Activated naive CD8-positive, alpha-beta T cell treated with anti-CD3 and anti-CD28 coated beads for 36 hours (primary cell): ENCODE measurements around the gene HNF1B. TPM values are rescaled to one million over a fixed set of nuclear protein-coding genes. Genes with fewer than 3 reads are reported as not detected.

ENCODE experiments used
- DNase-seq: peaks from one replicate; pipeline ENCODE4 v3.0.0; 2021
- H3K27ac Mint-ChIP-seq: one replicate; pipeline ENCODE4 v1.8.0; 2022; ENCODE audit warnings: mild to moderate bottlenecking, moderate library complexity, mixed read lengths
- H3K27me3 Mint-ChIP-seq: one replicate; pipeline ENCODE4 v1.8.0; 2022; ENCODE audit warnings: mild to moderate bottlenecking, mixed read lengths
- H3K36me3 Mint-ChIP-seq: one replicate; pipeline ENCODE4 v1.8.0; 2021; ENCODE audit warnings: mild to moderate bottlenecking, mixed read lengths
- H3K4me1 Mint-ChIP-seq: one replicate; pipeline ENCODE4 v1.8.0; 2021; ENCODE audit warnings: mixed read lengths
- H3K4me3 Mint-ChIP-seq: one replicate; pipeline ENCODE4 v1.8.0; 2022; ENCODE audit warnings: mild to moderate bottlenecking, moderate library complexity, mixed read lengths
- H3K9me3 Mint-ChIP-seq: one replicate; pipeline ENCODE4 v1.8.0; 2022; ENCODE audit warnings: mixed read lengths
- total RNA-seq, 2 experiments: library from RNA; stranded (reverse); gene quantifications; one replicate each; pipeline ENCODE4 v1.2.3, GENCODE V29; 2021

The HNF1B gene
- total RNA-seq, 2 experiments from 2014 or later: 2.3 to 3.2 TPM

DNA sequence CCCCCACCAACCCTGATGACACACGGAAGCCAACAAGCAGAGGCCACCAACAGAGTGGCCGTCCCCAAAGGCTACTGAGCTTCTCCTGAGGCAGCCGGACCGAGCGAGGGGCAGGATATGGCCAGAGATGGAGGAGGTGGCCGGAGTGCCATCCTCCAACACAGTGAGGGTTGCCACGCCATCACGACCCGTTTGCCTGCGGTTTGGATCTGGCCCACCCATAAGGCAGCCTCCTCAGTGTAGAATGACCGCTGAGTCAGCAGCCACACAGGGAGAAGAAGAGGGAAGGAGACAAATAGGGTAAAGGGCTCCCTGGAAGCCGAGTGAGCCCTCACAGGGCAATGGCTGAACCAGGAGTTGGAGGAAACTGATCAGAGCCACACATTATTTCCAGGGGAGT is 13.8 kb downstream of the HNF1B start:
- Mint-ChIP-seq H3K27ac (no peak overlapping the region), H3K4me3 (no peak overlapping the region), H3K36me3 (no peaks in the 10 kb centered on the region), H3K9me3 (no peaks in the 10 kb centered on the region), H3K4me1 (no peaks in the 10 kb centered on the region), H3K27me3 (no peaks in the 10 kb centered on the region)
- no peak for DNase-seq

DNA sequence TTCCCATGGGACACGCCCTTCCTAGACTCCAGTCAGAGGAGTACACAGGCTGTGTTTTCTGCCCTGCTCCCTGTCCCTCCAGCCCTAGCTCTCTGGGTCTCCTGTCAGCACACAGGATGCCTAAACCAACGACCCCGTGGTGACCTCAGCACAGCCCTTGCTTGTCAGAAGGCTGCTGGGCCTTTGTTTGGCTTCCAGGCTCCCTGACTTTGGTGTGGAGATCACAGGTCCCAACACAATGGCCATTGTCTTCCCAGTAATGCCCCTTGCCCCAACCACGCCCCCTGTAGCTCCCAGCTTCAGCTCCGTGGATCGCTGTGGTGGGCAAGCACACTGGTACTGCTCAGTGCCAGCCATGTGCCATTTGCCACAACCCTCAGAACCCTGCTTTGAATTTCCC is 15.0 kb downstream of the HNF1B start:
- DNase-seq: no peak
- Mint-ChIP-seq H3K9me3 (no peaks in the 10 kb centered on the region), H3K4me1 (no peaks in the 10 kb centered on the region), H3K36me3 (no peaks in the 10 kb centered on the region), H3K27ac (no peak overlapping the region), H3K4me3 (no peak overlapping the region), H3K27me3 (no peaks in the 10 kb centered on the region)

DNA sequence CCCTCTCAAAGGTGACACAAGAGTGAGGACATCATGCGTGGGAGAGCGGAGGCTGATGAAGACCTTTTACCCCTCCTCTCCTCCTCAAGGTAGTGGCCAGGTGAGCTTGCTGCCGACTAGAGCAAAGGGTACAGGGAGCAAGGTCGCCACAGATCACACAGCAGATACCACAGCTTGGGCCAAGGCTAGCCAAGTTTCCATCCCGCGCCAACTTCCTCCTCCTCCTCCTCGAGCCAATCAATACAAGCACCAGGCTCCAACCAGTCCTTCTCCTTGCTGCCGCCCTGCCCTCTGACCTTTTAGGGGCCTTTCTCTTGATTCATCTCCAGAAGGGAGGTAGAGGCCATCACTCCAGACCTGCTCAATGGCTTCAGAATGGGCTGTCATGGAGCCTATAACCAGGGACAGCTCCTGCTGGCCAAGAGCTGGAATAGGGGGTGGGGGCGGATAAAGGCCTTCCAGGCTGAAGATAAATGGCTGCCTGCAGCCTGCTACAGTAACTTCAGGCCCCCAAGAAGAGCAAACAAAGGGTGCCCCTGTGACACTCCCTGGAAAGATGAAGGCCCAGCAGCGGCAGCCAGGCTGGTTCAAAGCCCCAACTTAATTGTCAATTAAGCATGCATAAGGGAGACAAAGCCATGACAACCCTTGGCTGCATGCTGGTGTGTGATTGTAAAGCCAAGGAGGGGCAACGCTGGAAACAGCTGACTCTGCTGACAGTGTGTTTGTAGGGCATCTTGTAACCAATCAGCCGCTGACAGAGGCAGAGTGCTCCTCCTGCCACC is 17.8 kb downstream of the HNF1B start:
- H3K4me1 Mint-ChIP-seq: no peaks in the 10 kb centered on the region
- H3K27ac Mint-ChIP-seq: no peak overlapping the region
- no peaks in the 10 kb centered on the region for H3K27me3 Mint-ChIP-seq
- no peaks in the 10 kb centered on the region for H3K9me3 Mint-ChIP-seq
- H3K4me3 Mint-ChIP-seq: no peak overlapping the region
- H3K36me3 Mint-ChIP-seq: no peaks in the 10 kb centered on the region
- no peak for DNase-seq

DNA sequence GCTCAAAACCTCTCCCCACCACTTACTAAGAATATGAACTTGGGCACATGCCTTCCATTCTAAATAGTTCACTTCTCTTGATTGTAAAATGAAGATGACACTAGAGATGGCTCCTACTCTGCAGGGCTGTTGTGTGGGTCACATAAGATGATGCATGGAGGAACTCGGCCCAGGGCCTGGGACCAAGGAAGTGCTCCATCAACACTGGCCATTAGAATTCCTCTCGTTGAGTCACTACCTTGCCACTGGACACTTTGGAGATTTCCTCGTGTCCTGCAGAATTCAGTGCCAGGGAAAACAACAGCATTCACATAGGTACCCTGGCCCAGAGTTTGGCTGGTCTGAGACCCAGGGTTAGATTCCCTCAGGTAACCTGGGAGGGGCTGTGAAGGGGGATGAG is 18.6 kb downstream of the HNF1B start:
- DNase-seq: no peak
- Mint-ChIP-seq H3K9me3 (no peaks in the 10 kb centered on the region), H3K4me1 (peaks cover 2% of the 10 kb centered on the region), H3K27me3 (no peaks in the 10 kb centered on the region), H3K36me3 (no peaks in the 10 kb centered on the region), H3K27ac (no peak overlapping the region), H3K4me3 (no peak overlapping the region)

DNA sequence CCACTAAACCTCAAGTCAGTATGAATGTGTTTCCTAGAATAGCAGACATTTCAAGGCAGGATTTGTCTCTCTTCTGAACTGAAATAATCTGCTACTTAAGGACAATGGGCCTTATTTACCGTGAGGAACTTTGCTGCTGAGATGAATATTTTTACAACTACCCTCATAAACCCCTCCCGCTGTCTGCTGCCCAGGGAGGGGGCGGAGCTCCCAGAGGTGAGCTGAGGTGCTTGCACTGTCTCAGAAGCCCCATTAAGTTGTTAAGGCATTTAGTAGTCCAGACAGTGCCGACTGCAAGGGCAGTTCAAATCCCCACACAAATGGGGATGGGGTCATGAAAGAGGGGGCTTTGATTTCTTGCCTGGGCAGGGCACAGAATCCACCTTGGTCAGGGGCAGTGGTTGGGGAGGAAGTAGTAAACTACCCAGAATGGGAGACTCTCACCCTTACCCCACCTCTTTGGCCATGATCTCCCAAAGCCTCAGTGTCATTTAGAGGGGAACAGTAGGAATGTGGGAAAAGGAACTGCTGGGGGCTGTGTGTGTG is 19.2 kb downstream of the HNF1B start:
- Mint-ChIP-seq H3K4me1 (peaks cover 2% of the 10 kb centered on the region), H3K27me3 (no peaks in the 10 kb centered on the region), H3K9me3 (no peaks in the 10 kb centered on the region), H3K27ac (no peak overlapping the region), H3K4me3 (no peak overlapping the region), H3K36me3 (no peaks in the 10 kb centered on the region)
- DNase-seq: no peak

DNA sequence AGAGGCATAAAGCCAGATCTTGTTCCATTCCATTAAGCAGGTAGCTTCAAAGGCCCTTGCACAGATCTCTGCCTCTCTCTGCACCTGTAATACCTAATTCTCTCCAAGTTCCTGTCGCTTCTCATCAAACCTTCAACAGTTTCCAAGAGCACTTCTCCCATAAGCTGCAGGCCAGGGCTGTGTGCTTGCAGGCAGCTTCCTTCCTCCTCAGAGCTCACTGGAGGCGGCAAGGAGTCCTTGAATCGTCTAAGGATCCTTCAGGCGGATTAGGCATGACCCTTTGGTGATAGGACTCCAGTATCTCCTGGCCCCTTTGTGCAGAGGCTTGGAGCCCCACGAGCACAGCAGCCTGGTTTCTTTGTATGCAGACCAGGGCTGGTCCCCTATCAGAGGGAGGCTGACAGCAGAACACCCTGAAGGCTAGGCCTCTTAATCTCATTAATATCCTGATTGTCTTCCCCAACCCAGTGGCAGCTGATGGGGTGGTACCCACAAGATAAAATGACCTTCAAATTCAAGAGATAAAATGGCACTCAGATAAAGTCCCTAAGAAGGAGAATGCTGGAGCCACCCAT is 19.8 kb downstream of the HNF1B start:
- Mint-ChIP-seq H3K27ac (no peak overlapping the region), H3K9me3 (no peaks in the 10 kb centered on the region), H3K36me3 (no peaks in the 10 kb centered on the region), H3K4me1 (peaks cover 2% of the 10 kb centered on the region), H3K27me3 (no peaks in the 10 kb centered on the region), H3K4me3 (no peak overlapping the region)
- no peak for DNase-seq

DNA sequence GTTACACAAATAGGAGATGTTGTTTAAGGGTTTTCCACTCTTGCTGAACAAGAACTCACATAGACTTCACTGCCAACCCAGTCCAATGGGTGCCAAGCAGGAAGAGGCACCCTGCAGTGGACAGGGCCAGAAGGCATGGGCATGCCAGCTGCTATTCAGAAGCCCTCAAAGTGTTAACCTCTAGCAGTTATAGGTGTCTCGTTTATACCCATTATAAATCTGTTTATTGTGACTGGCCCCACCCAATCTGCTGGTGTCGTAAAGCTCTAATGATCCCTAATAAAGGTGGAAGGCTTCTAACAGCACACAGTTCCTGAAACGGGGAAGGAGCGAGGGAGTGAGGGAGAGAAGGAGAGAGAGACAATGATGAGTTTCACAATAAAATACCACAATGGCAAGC is 23.9 kb downstream of the HNF1B start:
- H3K4me1 Mint-ChIP-seq: peaks cover 15% of the 10 kb centered on the region
- H3K4me3 Mint-ChIP-seq: no peak overlapping the region

DNA sequence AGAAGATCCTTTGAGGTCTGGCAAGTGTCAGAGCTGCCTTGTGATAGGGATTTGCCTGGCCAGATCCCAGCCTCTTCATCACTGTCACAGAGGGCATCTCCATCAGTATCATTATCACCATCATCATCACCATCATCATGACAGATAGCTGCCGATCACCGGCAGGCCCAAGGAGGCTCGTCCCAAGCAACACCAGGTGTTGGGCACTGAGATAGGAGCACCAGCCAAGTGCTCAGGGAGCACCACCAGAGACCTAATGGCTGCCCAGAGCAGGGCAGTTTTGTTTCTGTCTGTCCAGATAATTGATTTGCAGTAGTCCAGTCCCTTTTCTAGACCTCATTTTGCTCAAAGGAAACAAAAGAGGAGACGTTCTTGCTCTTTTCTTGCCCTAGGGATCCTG is 25.0 kb downstream of the HNF1B start:
- DNase-seq: no peak
- Mint-ChIP-seq H3K9me3 (no peaks in the 10 kb centered on the region), H3K36me3 (no peaks in the 10 kb centered on the region), H3K27ac (peak overlapping the region; percentile 8), H3K4me3 (no peak overlapping the region), H3K4me1 (peaks cover 15% of the 10 kb centered on the region), H3K27me3 (no peaks in the 10 kb centered on the region)

More for the DNA sequence above, 23.9 kb downstream of the HNF1B start:
- Mint-ChIP-seq H3K27me3 (no peaks in the 10 kb centered on the region), H3K9me3 (no peaks in the 10 kb centered on the region), H3K36me3 (no peaks in the 10 kb centered on the region), H3K27ac (no peak overlapping the region)
- DNase-seq: no peak

DNA sequence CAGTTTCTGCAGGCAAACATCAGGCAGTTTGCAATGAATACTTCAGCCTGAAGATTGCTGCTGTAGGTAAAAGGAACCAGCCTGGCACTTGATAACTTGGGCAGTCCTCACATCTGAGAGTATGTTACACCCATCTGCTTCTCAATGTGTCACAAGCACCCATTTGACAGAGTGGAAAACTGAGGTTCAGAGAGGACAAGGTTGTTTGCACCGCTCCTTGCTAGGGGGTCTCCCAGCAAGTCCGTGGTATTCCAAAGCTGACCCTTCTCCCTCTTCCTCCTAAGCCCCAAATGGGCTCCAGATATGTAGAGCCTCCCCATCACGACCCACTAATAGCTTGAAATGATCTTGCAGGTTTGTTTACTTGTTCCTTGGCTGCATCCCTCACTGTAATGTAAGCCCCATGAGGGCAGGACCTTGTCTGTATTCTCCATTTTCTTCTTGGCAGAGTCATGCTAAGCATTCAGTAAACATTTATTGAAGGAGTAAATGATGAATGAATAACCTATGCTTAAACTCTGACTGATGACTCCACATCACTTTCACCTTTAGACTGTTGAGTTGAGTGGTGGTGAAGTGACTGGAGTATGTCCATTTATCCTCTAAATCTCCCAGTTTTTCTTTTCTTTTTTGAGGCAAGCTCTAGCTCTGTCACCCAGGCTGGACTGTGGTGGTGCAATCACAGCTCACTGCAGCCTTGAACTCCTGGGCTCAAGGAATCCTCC is 26.4 kb downstream of the HNF1B start:
- no peaks in the 10 kb centered on the region for H3K36me3 Mint-ChIP-seq
- H3K27me3 Mint-ChIP-seq: no peaks in the 10 kb centered on the region
- H3K27ac Mint-ChIP-seq: no peak overlapping the region
- no peaks in the 10 kb centered on the region for H3K9me3 Mint-ChIP-seq
- no peak for DNase-seq
- H3K4me3 Mint-ChIP-seq: no peak overlapping the region
- H3K4me1 Mint-ChIP-seq: peaks cover 15% of the 10 kb centered on the region

DNA sequence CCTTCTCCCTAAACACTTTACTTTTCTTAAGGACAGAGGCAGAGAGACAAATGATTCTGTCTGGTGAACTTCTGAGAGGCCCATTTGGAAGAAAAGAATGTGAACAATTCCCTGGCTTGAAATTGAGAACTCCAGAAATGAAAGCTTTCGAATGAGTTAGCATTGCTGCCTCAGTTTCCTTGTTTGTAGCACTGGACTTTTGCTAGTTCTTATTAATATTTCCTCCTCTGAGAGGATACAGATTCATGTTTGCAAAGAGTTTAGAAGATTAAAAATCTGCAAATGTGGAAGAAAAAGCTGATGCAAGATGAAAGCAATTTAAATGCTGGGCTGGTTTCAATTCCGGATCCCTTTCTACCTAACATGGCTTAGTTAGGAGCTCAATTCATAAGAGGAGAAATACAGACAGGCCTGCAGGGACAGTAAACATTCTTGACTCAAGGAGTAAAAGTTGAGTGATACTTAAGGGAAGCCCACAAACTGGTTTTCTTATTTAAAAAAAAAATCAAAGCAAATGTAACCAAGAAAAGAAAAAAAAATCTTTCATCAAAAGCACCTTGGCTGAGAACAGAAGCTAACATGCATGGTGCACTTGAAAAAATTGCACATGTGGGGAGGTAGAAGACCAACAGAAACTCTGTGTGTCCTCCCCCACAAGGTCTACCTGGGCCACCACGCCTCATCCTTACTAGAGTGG is 27.1 kb downstream of the HNF1B start:
- Mint-ChIP-seq H3K27ac (peak overlapping the region; percentile 70), H3K27me3 (no peaks in the 10 kb centered on the region), H3K9me3 (no peaks in the 10 kb centered on the region), H3K4me1 (peaks cover 15% of the 10 kb centered on the region), H3K4me3 (no peak overlapping the region), H3K36me3 (no peaks in the 10 kb centered on the region)
- DNase-seq: no peak

DNA sequence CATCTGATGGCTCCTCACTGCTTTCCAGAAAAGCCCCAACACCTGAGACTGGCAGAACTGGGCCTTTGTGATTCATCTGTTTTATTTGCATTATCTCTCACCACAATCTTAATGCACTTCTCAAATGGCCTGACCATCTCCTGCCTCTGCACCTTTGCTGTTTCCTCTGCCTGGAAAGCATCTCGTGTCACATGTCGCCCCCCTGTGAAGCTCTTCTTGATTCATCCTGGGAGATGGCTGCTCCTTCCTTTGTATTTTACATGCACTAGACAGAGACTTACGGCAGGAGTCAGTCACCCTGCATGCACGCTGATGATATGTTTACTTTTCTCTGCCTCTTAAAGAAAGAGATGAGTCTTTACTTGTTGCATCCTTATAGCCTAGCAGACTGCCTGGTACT is 30.0 kb downstream of the HNF1B start:
- no peak overlapping the region for H3K4me3 Mint-ChIP-seq
- no peak overlapping the region for H3K27ac Mint-ChIP-seq
- H3K36me3 Mint-ChIP-seq: peaks cover 2% of the 10 kb centered on the region
- peaks cover 19% of the 10 kb centered on the region for H3K27me3 Mint-ChIP-seq
- peaks cover 14% of the 10 kb centered on the region for H3K4me1 Mint-ChIP-seq
- no peak for DNase-seq
- no peaks in the 10 kb centered on the region for H3K9me3 Mint-ChIP-seq

DNA sequence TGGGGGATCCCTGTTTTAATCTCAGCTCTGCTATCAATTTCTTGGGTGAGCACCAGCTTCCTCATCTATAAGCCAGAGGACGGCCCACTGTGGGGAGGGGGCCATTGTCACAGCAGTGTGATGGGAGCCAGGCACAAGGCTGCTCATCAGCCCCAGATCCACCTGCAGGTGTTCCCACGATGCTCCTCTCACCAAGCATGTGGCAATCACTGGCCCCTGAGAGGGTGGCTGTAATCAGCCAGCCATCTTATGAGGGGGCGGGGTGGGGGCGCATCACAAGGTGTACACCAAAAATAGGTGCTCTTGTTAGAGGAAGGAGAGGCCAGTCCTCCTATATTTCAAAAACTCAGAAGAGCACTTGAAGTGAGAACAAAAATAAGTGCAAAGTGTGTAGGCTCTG is 31.2 kb downstream of the HNF1B start:
- Mint-ChIP-seq H3K9me3 (no peaks in the 10 kb centered on the region), H3K36me3 (peaks cover 2% of the 10 kb centered on the region), H3K27me3 (peaks cover 28% of the 10 kb centered on the region)

DNA sequence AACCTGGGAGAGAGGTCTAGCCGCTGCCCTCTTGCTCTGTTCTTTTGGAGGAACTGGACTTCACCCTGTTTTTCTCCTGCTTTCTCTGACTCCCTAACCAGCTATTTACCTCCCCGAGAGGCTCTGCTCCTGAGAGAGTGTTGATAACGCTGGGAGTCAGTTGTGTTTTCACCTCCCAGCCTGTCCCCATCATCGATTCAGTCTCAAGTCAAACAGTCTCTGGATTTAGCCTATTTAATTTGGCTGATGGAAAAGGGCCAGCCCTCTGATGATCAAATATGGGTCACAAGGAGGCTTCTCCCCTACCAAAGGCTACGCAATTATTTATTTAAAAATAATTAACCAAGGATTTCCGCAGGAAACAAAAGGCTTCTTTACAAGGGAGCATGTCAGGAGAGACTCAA is 31.8 kb downstream of the HNF1B start:
- no peak overlapping the region for H3K4me3 Mint-ChIP-seq
- H3K36me3 Mint-ChIP-seq: peaks cover 2% of the 10 kb centered on the region
- peaks cover 31% of the 10 kb centered on the region for H3K27me3 Mint-ChIP-seq
- H3K9me3 Mint-ChIP-seq: no peaks in the 10 kb centered on the region
- no peak overlapping the region for H3K27ac Mint-ChIP-seq
- DNase-seq: no peak
- peaks cover 15% of the 10 kb centered on the region for H3K4me1 Mint-ChIP-seq

More for the DNA sequence above, 31.2 kb downstream of the HNF1B start:
- Mint-ChIP-seq H3K4me3 (no peak overlapping the region), H3K4me1 (peaks cover 18% of the 10 kb centered on the region), H3K27ac (no peak overlapping the region)
- no peak for DNase-seq

DNA sequence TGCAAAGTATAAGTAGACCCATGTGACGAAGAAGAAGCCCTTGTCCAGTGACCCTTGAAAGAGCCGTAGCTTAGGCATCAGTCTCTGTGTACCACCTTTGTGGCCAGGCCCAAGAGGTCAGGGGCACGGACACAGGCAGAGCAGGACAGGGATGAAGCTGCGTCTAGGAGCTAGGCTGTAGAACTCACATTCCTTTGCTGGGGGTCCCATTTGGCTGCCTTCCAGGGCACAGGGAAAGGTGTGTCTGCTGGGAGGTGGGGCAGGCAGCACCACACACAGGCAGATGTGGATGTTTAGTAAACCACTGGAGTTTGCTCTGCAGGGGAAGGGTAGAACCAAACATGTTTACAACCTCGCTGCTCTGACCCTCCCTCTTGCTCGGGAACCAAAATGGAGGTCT is 33.7 kb downstream of the HNF1B start:
- H3K9me3 Mint-ChIP-seq: no peaks in the 10 kb centered on the region
- H3K4me3 Mint-ChIP-seq: no peak overlapping the region
- peaks cover 47% of the 10 kb centered on the region for H3K27me3 Mint-ChIP-seq
- H3K27ac Mint-ChIP-seq: no peak overlapping the region
- H3K36me3 Mint-ChIP-seq: peaks cover 2% of the 10 kb centered on the region
- peaks cover 5% of the 10 kb centered on the region for H3K4me1 Mint-ChIP-seq
- DNase-seq: no peak

DNA sequence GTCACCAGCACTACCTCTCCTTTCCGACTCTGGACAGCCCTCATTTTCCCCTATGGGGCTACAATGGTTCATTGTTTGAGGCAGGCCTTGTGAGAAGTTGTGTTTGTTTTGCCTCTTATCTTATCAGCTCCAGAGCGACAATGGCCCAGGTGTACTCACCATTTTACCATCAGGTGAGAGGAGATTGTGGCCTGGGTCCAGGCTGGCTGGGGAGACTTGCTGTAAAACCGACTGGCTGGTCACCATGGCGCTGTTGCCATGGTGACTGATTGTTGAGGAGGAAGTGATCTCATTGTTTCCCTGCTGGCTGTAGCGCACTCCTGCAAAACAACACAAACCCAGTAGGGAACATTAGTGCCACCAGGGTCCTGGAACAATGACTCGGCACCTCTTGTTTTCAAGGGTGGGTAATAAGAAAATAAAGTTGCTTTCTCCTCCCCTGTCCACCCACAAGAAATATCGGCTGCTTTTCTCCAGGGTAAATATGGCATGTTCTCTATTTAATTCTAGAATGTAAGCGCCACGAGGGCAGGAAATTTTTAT is 34.4 kb downstream of the HNF1B start:
- Mint-ChIP-seq H3K9me3 (no peaks in the 10 kb centered on the region), H3K4me1 (peaks cover 5% of the 10 kb centered on the region), H3K36me3 (peaks cover 2% of the 10 kb centered on the region), H3K27me3 (peaks cover 50% of the 10 kb centered on the region), H3K27ac (no peak overlapping the region), H3K4me3 (no peak overlapping the region)
- DNase-seq: no peak
